ENCODE measurements around the gene FRK.

FRK gene

DNA sequence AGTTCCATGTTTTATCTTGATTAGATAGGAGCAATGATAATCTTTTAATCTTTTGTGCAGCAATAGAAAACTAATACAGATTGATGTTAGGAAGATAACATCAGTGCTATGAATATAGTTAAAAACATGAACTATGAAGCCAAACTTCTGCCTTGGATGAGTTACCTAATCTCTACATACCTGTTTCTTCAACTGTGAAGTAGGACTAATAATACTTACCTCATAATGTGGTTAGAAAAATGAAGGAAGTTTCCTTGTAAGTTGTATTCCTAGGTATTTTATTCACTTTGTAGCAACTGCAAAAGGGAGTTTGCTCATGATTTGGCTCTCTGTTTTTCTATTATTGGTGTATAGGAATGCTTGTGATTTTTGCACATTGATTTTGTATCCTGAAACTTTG is 111.9 kb downstream of the FRK start:
- Histone ChIP-seq H2BK12ac (ENCODE audit: low read length) (no peak overlapping the region), H3K4me3 (ENCODE audit: low read depth, low read length) (no peak overlapping the region), H3K27ac (ENCODE audit: low read depth, low read length) (no peak overlapping the region), H4K8ac (ENCODE audit: low read depth, low read length) (no peak overlapping the region), H2BK5ac (ENCODE audit: low read depth, low read length, poor library complexity) (no peak overlapping the region), H3K14ac (ENCODE audit: low read length) (no peak overlapping the region), H4K12ac (ENCODE audit: low read depth, low read length) (no peak overlapping the region), H4K91ac (ENCODE audit: low read depth, low read length) (no peak overlapping the region), H3K23ac (ENCODE audit: low read length) (no peak overlapping the region), H3K79me2 (ENCODE audit: control insufficient read depth, insufficient read depth, low read length, poor library complexity) (no peaks in the 10 kb centered on the region), H3K9ac (ENCODE audit: low read length) (no peak overlapping the region), H3K4ac (ENCODE audit: low read depth, low read length) (no peak overlapping the region), H3K79me1 (ENCODE audit: low read length) (no peaks in the 10 kb centered on the region), H3K4me2 (ENCODE audit: low read length) (no peak overlapping the region), H3K9me3 (ENCODE audit: insufficient read depth, low read depth, low read length) (no peaks in the 10 kb centered on the region), H3K27me3 (ENCODE audit: insufficient read depth, low read length) (no peaks in the 10 kb centered on the region), H2AFZ (ENCODE audit: insufficient read depth, low read length, poor library complexity) (no peak overlapping the region), H2AK5ac (ENCODE audit: low read length) (no peak overlapping the region), H2BK120ac (ENCODE audit: insufficient read depth, low read length, poor library complexity) (no peak overlapping the region), H3K4me1 (ENCODE audit: control insufficient read depth in 1 of 2, insufficient read depth in 2 of 2, low read length in 2 of 2) (no peaks in the 10 kb centered on the region), H3K18ac (ENCODE audit: low read length) (no peak overlapping the region), H3K36me3 (ENCODE audit: control insufficient read depth in 1 of 2, insufficient read depth in 2 of 2, low read length in 2 of 2) (no peaks in the 10 kb centered on the region)
- peak; percentile 14 to 83 for DNase-seq

DNA sequence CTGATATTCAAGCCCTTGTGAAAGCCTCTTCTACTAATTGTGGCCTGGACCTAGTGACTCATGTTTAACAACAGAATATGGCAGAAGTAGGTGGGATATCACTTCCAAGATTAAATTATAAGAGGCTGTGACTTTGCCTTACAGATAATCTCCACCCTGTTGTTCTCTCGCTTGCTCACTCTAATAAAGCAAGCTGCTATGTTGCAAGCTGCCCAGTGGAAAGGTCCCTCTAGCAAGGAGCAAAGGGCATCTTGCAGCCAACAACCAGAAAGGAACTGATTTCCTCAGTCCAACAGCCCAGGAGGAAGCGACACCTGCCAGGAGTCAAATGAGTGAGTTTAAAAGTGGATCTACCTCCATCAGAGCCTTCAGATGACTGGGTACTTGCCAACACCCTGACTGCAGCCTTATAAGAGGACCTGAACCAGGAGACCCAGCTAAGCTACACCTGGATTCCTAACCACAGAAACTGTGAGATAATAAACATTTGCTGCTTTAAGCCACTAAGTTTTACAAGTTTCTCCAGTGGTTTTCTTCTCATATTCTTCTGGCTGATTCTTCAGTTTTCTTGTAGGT is 112.6 kb downstream of the FRK start:
- Histone ChIP-seq H3K4me2 (ENCODE audit: low read length) (no peak overlapping the region), H4K91ac (ENCODE audit: low read depth, low read length) (no peak overlapping the region), H4K12ac (ENCODE audit: low read depth, low read length) (no peak overlapping the region), H3K79me1 (ENCODE audit: low read length) (no peaks in the 10 kb centered on the region), H3K9ac (ENCODE audit: low read length) (no peak overlapping the region), H2BK120ac (ENCODE audit: insufficient read depth, low read length, poor library complexity) (no peak overlapping the region), H3K27ac (ENCODE audit: low read depth, low read length) (no peak overlapping the region), H3K14ac (ENCODE audit: low read length) (no peak overlapping the region), H2BK12ac (ENCODE audit: low read length) (no peak overlapping the region), H3K4me3 (ENCODE audit: low read depth, low read length) (no peak overlapping the region), H3K27me3 (ENCODE audit: insufficient read depth, low read length) (no peaks in the 10 kb centered on the region), H2AFZ (ENCODE audit: insufficient read depth, low read length, poor library complexity) (no peak overlapping the region), H3K23ac (ENCODE audit: low read length) (no peak overlapping the region), H3K4me1 (ENCODE audit: control insufficient read depth in 1 of 2, insufficient read depth in 2 of 2, low read length in 2 of 2) (no peaks in the 10 kb centered on the region), H2AK5ac (ENCODE audit: low read length) (no peak overlapping the region), H4K8ac (ENCODE audit: low read depth, low read length) (no peak overlapping the region), H3K36me3 (ENCODE audit: control insufficient read depth in 1 of 2, insufficient read depth in 2 of 2, low read length in 2 of 2) (no peaks in the 10 kb centered on the region), H3K9me3 (ENCODE audit: insufficient read depth, low read depth, low read length) (no peaks in the 10 kb centered on the region), H3K18ac (ENCODE audit: low read length) (no peak overlapping the region), H3K79me2 (ENCODE audit: control insufficient read depth, insufficient read depth, low read length, poor library complexity) (no peaks in the 10 kb centered on the region), H2BK5ac (ENCODE audit: low read depth, low read length, poor library complexity) (no peak overlapping the region), H3K4ac (ENCODE audit: low read depth, low read length) (no peak overlapping the region)
- DNase-seq: no peak
- no CpG with 5 or more reads among the region's 2 CpGs for WGBS (ENCODE audit: extremely low coverage, insufficient coverage, insufficient read length)

GRCh38 chr6:115945812-115946211 is 114.9 kb downstream of the FRK start:
- WGBS (ENCODE audit: extremely low coverage, insufficient coverage, insufficient read length): no CpG with 5 or more reads among the region's 1 CpG

GRCh38 chr6:115945306-115945705 is 115.4 kb downstream of the FRK start:
- no CpG with 5 or more reads among the region's 1 CpG for WGBS (ENCODE audit: extremely low coverage, insufficient coverage, insufficient read length)
- H3K4me3 ChIP-seq (ENCODE audit: low read depth, low read length): no peak overlapping the region
- DNase-seq: no peak
- no peaks in the 10 kb centered on the region for H3K4me1 ChIP-seq (ENCODE audit: control insufficient read depth in 1 of 2, insufficient read depth in 2 of 2, low read length in 2 of 2)
- no peak overlapping the region for H3K27ac ChIP-seq (ENCODE audit: low read depth, low read length)
- H3K23ac ChIP-seq (ENCODE audit: low read length): no peak overlapping the region
- no peaks in the 10 kb centered on the region for H3K79me2 ChIP-seq (ENCODE audit: control insufficient read depth, insufficient read depth, low read length, poor library complexity)
- H2BK5ac ChIP-seq (ENCODE audit: low read depth, low read length, poor library complexity): no peak overlapping the region
- H3K9ac ChIP-seq (ENCODE audit: low read length): no peak overlapping the region
- H3K18ac ChIP-seq (ENCODE audit: low read length): no peak overlapping the region
- no peaks in the 10 kb centered on the region for H3K36me3 ChIP-seq (ENCODE audit: control insufficient read depth in 1 of 2, insufficient read depth in 2 of 2, low read length in 2 of 2)
- no peak overlapping the region for H2AK5ac ChIP-seq (ENCODE audit: low read length)
- H3K79me1 ChIP-seq (ENCODE audit: low read length): no peaks in the 10 kb centered on the region
- no peak overlapping the region for H3K4ac ChIP-seq (ENCODE audit: low read depth, low read length)
- H4K12ac ChIP-seq (ENCODE audit: low read depth, low read length): no peak overlapping the region
- H2AFZ ChIP-seq (ENCODE audit: insufficient read depth, low read length, poor library complexity): no peak overlapping the region
- H2BK12ac ChIP-seq (ENCODE audit: low read length): no peak overlapping the region
- no peak overlapping the region for H4K91ac ChIP-seq (ENCODE audit: low read depth, low read length)
- no peak overlapping the region for H2BK120ac ChIP-seq (ENCODE audit: insufficient read depth, low read length, poor library complexity)
- no peaks in the 10 kb centered on the region for H3K9me3 ChIP-seq (ENCODE audit: insufficient read depth, low read depth, low read length)
- H3K4me2 ChIP-seq (ENCODE audit: low read length): no peak overlapping the region
- H3K14ac ChIP-seq (ENCODE audit: low read length): no peak overlapping the region
- no peak overlapping the region for H4K8ac ChIP-seq (ENCODE audit: low read depth, low read length)
- no peaks in the 10 kb centered on the region for H3K27me3 ChIP-seq (ENCODE audit: insufficient read depth, low read length)

More at GRCh38 chr6:115945812-115946211, 114.9 kb downstream of the FRK start:
- H3K9ac ChIP-seq (ENCODE audit: low read length): no peak overlapping the region
- no peaks in the 10 kb centered on the region for H3K27me3 ChIP-seq (ENCODE audit: insufficient read depth, low read length)
- no peaks in the 10 kb centered on the region for H3K36me3 ChIP-seq (ENCODE audit: control insufficient read depth in 1 of 2, insufficient read depth in 2 of 2, low read length in 2 of 2)
- H2AK5ac ChIP-seq (ENCODE audit: low read length): no peak overlapping the region
- no peak overlapping the region for H3K4me2 ChIP-seq (ENCODE audit: low read length)
- H3K4me3 ChIP-seq (ENCODE audit: low read depth, low read length): no peak overlapping the region
- H3K9me3 ChIP-seq (ENCODE audit: insufficient read depth, low read depth, low read length): no peaks in the 10 kb centered on the region
- peak in 1 of 2 donors; percentile 21 for DNase-seq
- H2AFZ ChIP-seq (ENCODE audit: insufficient read depth, low read length, poor library complexity): no peak overlapping the region
- no peak overlapping the region for H3K14ac ChIP-seq (ENCODE audit: low read length)
- no peak overlapping the region for H3K18ac ChIP-seq (ENCODE audit: low read length)
- no peak overlapping the region for H2BK12ac ChIP-seq (ENCODE audit: low read length)
- H2BK5ac ChIP-seq (ENCODE audit: low read depth, low read length, poor library complexity): no peak overlapping the region
- H3K27ac ChIP-seq (ENCODE audit: low read depth, low read length): no peak overlapping the region
- no peak overlapping the region for H3K4ac ChIP-seq (ENCODE audit: low read depth, low read length)
- H3K79me1 ChIP-seq (ENCODE audit: low read length): no peaks in the 10 kb centered on the region
- no peak overlapping the region for H2BK120ac ChIP-seq (ENCODE audit: insufficient read depth, low read length, poor library complexity)
- H3K4me1 ChIP-seq (ENCODE audit: control insufficient read depth in 1 of 2, insufficient read depth in 2 of 2, low read length in 2 of 2): no peaks in the 10 kb centered on the region
- no peaks in the 10 kb centered on the region for H3K79me2 ChIP-seq (ENCODE audit: control insufficient read depth, insufficient read depth, low read length, poor library complexity)
- no peak overlapping the region for H4K12ac ChIP-seq (ENCODE audit: low read depth, low read length)
- no peak overlapping the region for H4K8ac ChIP-seq (ENCODE audit: low read depth, low read length)
- H3K23ac ChIP-seq (ENCODE audit: low read length): no peak overlapping the region
- H4K91ac ChIP-seq (ENCODE audit: low read depth, low read length): no peak overlapping the region

Data from trophoblast cell (in vitro differentiated cells and primary cell).